Peyer's patch (tissue), 4 donors: Measurements from ENCODE around the gene HCN2. TPM values are rescaled to one million over a fixed set of nuclear protein-coding genes. Genes with fewer than 3 reads are reported as not detected.

ENCODE experiments used
- DNase-seq, 3 donors: peaks; one replicate each; pipeline ENCODE4 v3.0.0-alpha.2; 2017 to 2019
- H3K27ac ChIP-seq, 4 donors: fragments of 200-600 bp; sonication (generic); one replicate each; pipeline ENCODE4 v1.5.1; 2016 to 2019
- H3K27me3 ChIP-seq, 2 donors: fragments of 200-600 bp; sonication (generic); one replicate each; pipeline ENCODE4 v1.5.1; 2019
- H3K36me3 ChIP-seq, 3 donors: fragments of 200-600 bp; sonication (generic); one replicate each; pipeline ENCODE4 v1.5.1; 2016 to 2019
- H3K4me1 ChIP-seq, 4 donors: fragments of 200-600 bp; sonication (generic); one replicate each; pipeline ENCODE4 v1.5.1; 2016 to 2019
- H3K4me3 ChIP-seq, 4 donors: fragments of 200-600 bp; sonication (generic); 1 replicate in 3 of 4; 2 replicates in 1 of 4; pipeline ENCODE4 v1.5.1; 2016 to 2019; ENCODE audit warnings: mild to moderate bottlenecking in 1 of 4
- H3K9me3 ChIP-seq, 4 donors: fragments of 200-600 bp; sonication (generic); one replicate each; pipeline ENCODE4 v1.5.1; 2016 to 2019; ENCODE audit warnings: mild to moderate bottlenecking in 1 of 4
- CTCF ChIP-seq, 6 experiments: fragments of 450-650 bp in 4 of 6; fragments of 200-600 bp in 2 of 6; sonication (generic) in 1 of 6; IDR thresholded peaks; one replicate each; pipeline ENCODE4 v1.5.1; 2017 to 2019; ENCODE audit warnings: antibody characterized with exemption in 6 of 6, mild to moderate bottlenecking in 3 of 6, moderate library complexity in 1 of 6
- POLR2A ChIP-seq, 2 donors: fragments of 450-650 bp; IDR thresholded peaks; one replicate each; pipeline ENCODE4 v1.5.1; 2017; ENCODE audit warnings: antibody characterized with exemption in 2 of 2, mild to moderate bottlenecking in 2 of 2, moderate library complexity in 2 of 2
- total RNA-seq, 4 donors: library from RNA; depleted of rRNA; stranded (reverse); fragments of >200 nt; gene quantifications; one replicate each; pipeline ENCODE4 v1.1.0, GENCODE V29; 2016

Gene HCN2
- total RNA-seq, 4 donors from 2014 or later, result not detected

GRCh38 chr19:595326-596262 lies 5.9 kb downstream of the HCN2 start:
- peaks cover 0 to 3% (median 0%) of the 10 kb centered on the region in 4 donors for H3K9me3 ChIP-seq
- no peak for DNase-seq
- no peak overlapping the region for H3K4me3 ChIP-seq
- peaks cover 0 to 6% (median 2%) of the 10 kb centered on the region in 4 donors for H3K4me1 ChIP-seq
- no peak overlapping the region for H3K27ac ChIP-seq
- H3K27me3 ChIP-seq, result peaks cover 0 to 15% of the 10 kb centered on the region in 2 donors
- TF ChIP-seq CTCF (IDR thresholded peaks at IDR 0.05) (no peak), POLR2A (IDR thresholded peaks at IDR 0.05) (no peak)
- H3K36me3 ChIP-seq, result no peaks in the 10 kb centered on the region

GRCh38 chr19:596263-596655 lies 6.6 kb downstream of the HCN2 start:
- no peak overlapping the region for H3K27ac ChIP-seq
- peaks cover 0 to 8% of the 10 kb centered on the region in 2 donors for H3K27me3 ChIP-seq
- no peaks in the 10 kb centered on the region for H3K36me3 ChIP-seq
- H3K4me1 ChIP-seq, result no peaks in the 10 kb centered on the region
- DNase-seq, result no peak
- H3K4me3 ChIP-seq, result no peak overlapping the region
- TF ChIP-seq CTCF (IDR thresholded peaks at IDR 0.05), result no peak
- TF ChIP-seq POLR2A (IDR thresholded peaks at IDR 0.05), result no peak
- H3K9me3 ChIP-seq, result peaks cover 0 to 3% (median 0%) of the 10 kb centered on the region in 4 donors

GRCh38 chr19:597406-598315 lies 8.0 kb downstream of the HCN2 start:
- Histone ChIP-seq H3K4me1 (no peaks in the 10 kb centered on the region), H3K36me3 (no peaks in the 10 kb centered on the region), H3K27ac (no peak overlapping the region), H3K4me3 (no peak overlapping the region), H3K9me3 (peaks cover 0 to 3% (median 0%) of the 10 kb centered on the region in 4 donors), H3K27me3 (no peaks in the 10 kb centered on the region)
- DNase-seq, result no peak
- no peak for TF ChIP-seq CTCF (IDR thresholded peaks at IDR 0.05)
- TF ChIP-seq POLR2A (IDR thresholded peaks at IDR 0.05), result no peak

GRCh38 chr19:601310-601709 lies 11.6 kb downstream of the HCN2 start:
- H3K36me3 ChIP-seq, result no peaks in the 10 kb centered on the region
- DNase-seq, result no peak
- H3K27ac ChIP-seq, result no peak overlapping the region
- H3K4me3 ChIP-seq, result no peak overlapping the region
- H3K9me3 ChIP-seq, result peaks cover 0 to 3% (median 0%) of the 10 kb centered on the region in 4 donors
- TF ChIP-seq CTCF (IDR thresholded peaks at IDR 0.05) (no peak), POLR2A (IDR thresholded peaks at IDR 0.05) (no peak)
- no peaks in the 10 kb centered on the region for H3K4me1 ChIP-seq
- no peaks in the 10 kb centered on the region for H3K27me3 ChIP-seq

- TF ChIP-seq POLR2A (IDR thresholded peaks at IDR 0.05) (no peak), CTCF (IDR thresholded peaks at IDR 0.05) (no peak)
- H3K27ac ChIP-seq, result no peak overlapping the region
- no peaks in the 10 kb centered on the region for H3K4me1 ChIP-seq
- H3K27me3 ChIP-seq, result no peaks in the 10 kb centered on the region
- no peak for DNase-seq
- peaks cover 0 to 3% (median 0%) of the 10 kb centered on the region in 4 donors for H3K9me3 ChIP-seq
- no peak overlapping the region for H3K4me3 ChIP-seq
- H3K36me3 ChIP-seq, result no peaks in the 10 kb centered on the region
Observed at GRCh38 chr19:601790-602189, 12.1 kb downstream of the HCN2 start.
